GM18519 (cell line): Measurements from ENCODE around the gene PTPRJ.

Experiments
- ATAC-seq: cut with Tn5 transposase; IDR thresholded peaks from one replicate; pipeline ENCODE4 v1.9.1; 2021; ENCODE audit warnings: mild to moderate bottlenecking, moderate library complexity; ENCODE audit not compliant: unreplicated experiment, low FRiP score

PTPRJ gene

DNA sequence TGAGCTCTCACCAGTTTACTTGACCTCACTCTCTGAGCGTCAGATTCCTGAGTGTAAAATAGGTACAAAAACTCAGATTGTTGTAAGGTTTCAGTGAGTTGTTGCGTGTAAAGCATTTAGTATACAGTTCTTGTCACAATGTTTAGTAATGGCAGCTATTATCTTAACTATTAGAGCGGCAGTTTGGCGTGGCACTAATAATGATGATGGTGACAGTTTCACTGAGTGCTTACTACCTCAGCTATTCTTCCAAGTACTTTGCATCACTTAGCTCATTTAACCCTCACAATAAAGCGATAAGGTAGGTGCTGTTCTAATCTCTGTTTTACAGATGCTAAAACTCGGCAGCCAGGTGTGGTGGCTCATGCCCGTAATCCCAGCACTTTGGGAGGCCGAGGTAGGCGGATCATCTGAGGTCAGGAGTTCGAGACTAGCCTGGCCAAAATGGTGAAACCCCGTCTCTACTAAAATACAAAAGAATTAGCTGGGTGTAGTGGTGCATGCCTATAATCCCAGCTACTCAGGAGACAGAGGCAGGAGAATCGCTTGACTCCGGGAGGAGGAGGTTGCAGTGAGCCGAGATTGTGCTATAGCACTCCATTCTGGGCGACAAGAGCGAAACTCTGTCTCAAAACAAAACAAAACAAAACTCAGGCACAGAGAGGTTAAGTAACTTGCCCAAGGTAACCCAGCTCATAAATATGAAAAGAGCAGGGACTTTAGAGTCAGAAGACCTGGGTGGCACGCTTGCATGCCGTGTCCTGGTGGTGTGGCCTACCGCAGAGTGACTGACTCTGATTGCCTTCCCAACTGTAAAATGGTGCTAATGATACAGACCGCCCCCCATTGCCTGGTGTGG, 76.2 kb downstream of the PTPRJ start:
- ATAC-seq: no peak

DNA sequence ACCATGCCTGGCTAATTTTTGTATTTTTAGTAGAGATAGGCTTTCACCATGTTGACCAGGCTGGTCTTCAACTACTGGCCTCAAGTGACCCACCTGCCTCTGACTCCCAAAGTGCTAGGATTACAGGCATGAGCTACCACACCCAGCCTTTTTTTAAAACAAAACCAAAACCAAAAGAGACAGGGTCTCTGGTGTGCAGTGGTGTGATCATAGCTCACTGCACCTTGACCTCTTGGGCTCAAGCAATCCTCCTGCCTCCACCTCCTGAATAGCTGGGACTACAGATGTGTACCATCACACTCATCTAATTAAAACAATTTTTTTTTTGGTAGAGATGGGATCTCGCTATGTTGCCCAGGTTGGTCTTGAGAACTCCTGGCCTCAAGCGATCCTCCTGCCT, 77.7 kb downstream of the PTPRJ start:
- ATAC-seq: no peak

- ATAC-seq: no peak
Measured at GRCh38 chr11:48058788-48059187, 78.4 kb downstream of the PTPRJ start.

- no peak for ATAC-seq
Measured at GRCh38 chr11:48062649-48063048, 82.3 kb downstream of the PTPRJ start.

DNA sequence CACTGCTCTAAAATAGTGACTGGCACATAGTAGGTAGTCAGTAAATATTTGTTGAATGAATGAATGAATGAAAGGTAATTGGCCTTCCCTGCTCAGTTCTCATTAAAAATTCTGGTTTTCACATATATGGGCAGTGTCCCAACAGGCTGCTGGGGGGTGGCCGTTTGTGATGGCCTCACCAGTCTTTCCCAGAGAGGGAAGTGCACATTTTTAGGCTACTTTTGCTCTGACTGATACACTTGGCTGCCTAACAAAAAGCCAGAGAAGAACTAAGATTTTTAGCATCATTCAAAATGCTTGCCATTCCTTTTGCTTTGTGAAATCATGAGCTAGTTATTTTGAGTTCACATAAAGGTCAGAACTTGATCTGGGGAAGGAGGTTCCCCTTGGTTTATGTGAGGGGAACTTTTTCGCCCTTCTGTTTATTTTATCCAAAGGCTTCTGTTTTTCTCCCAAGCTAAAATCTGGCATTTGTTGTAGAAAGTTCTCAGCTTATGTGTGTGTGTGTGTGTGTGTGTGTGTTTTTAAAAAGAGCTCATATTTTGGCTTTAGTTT, 83.1 kb downstream of the PTPRJ start:
- no peak for ATAC-seq

GRCh38 chr11:48064306-48064705, 83.9 kb downstream of the PTPRJ start:
- ATAC-seq: no peak

DNA sequence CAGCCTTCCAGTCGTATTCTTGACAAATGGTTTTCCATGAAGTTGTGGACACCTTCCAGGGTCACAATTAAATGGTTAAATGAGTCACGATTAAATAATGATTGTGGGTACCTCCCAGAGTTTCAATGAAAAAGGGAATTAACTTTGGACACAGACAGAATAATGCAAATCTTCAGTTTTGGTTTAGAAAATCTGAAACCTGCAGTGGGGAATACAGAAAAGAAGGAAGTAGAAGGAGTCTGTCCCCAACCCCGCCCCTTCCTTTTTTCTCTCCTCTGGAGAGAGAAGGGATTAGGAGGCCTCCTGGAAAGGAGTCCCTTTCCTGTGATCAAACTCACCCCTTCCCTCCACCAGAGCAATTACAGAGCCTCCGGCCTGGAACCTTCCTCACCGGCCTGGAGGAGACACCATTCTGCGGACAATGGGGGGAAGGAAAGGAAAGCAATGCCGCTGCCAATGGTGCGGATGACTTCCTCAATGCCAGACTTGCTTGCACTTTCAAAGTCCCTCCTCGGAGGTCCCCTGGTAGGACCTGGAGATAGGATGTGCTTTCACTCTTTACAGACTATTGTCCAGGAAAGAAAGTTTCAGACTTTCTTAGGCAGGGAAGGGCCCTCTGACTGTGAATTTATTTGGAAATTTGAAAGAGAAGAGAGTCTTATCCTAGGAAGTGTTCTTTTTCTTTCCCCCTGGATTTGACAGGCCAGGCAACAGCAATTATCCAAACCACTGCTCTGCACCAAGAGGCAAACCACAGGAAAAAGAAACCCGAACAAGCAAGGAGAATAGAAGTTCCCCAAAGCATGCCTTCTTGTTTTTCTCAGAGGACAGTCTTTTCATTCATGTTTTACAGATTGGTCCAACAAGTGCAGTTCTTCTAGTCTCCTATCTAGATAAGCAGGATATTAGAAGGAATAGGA, 86.8 kb downstream of the PTPRJ start:
- ATAC-seq: no peak

DNA sequence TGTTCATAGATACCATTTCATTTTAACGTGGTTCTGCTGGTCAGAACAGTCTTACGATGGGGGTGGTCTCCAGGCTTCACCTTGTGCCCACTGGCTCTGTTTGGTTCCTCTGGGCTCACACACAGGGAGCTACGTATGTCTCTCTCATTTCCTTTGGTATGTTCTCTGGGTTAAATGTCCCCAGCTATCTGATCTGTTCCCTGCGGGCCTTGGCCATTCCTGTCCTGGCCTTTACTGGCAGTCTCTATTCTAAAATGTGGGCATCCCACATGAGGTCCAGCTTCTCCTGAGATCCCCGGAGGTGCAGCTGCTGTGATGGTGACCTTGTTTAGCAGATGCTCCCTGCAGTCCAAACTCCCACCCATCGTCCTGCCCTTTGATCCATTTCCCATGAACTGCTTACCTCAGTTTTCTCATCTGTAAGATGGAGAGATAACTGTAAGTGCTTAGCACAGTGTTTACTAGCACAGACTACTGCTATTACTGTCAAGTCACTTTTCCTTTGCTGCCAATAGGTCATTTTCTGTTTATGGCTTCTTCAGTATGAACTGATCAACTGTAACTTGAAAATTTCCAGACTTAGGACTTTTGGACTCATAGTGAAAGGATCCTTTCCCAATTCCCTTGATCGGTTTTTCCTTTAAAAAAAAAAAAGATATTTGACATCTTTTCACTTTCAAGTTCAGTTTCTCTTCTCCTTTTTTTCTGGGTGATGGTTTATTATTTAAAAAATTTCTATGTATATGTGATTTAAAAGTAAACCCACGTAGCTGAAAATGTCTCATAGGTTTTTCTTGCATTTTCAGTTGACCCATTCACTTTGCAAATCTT, 92.9 kb downstream of the PTPRJ start:
- no peak for ATAC-seq

GRCh38 chr11:48074425-48075181, 94.2 kb downstream of the PTPRJ start:
- ATAC-seq: no peak

GRCh38 chr11:48075637-48076036, 95.3 kb downstream of the PTPRJ start:
- no peak for ATAC-seq

GRCh38 chr11:48077251-48077650, 96.9 kb downstream of the PTPRJ start:
- ATAC-seq: no peak

GRCh38 chr11:48078689-48079088, 98.3 kb downstream of the PTPRJ start:
- ATAC-seq: no peak

DNA sequence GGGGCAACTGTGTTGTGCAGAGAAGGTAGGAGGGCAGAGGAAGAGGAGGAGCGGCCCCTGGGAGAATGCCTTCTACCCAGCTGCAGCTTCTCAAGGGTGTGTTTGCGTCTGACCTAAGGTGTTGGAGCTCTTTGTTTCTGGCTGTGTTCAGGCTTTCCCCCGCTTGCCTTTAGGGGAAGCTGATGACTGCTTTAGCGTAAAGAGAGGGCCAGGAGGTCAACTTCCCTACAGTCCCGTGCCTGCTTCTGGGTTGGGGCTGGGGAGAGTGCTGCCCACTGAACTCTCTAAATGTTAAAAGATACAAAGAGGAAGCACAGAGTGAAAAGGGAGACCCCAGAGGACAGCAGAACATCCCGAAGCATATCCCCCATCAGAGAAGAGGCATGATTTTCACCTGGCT, 99.2 kb downstream of the PTPRJ start:
- no peak for ATAC-seq

DNA sequence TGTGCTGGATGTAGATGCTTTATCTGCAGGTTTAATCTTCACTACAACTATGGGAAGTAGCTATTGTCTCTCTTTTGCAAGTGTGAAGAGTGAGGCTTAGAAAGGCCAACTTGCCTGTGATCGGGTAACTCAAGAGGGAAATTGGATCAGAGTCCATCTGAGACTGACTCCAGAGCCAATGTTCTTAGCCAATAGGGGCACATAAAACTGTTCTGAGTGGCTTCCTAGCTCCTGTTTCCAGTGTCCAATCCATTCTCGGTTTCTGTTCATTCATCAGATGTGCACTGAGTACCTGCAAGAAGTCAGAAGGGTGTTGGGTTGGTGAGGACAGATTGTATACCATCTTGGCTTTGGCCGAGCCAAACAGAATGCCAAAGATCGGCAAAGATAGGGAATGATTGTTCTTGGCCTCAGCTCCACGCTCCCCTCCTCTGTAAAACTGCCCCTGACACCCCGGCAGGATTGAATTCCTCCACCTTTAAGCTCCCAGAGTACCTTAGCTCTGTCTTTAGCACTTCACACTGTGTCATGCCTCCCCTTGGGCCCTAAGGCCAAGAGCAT, 100.0 kb downstream of the PTPRJ start:
- no peak for ATAC-seq

GRCh38 chr11:48081151-48082010, 101.0 kb downstream of the PTPRJ start:
- no peak for ATAC-seq

DNA sequence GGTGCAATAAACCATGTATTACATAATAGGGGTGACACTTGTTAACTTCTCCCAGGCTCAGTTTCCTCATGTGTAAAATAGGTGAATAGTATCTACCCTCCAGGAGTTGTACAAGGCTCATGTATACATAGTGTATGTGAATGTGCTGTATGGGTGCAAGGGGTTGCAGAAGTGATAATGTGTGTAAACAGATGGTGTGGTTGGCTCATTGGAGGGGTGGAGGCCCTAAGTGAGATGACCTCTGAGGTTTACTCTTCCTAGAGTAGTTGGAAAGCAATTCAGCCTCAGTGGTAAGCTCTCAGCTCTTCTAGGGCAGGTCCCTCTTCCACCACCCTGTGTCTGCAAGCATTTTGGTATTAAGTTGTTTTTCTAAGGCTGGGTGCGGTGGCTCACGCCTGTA, 102.4 kb downstream of the PTPRJ start:
- no peak for ATAC-seq

GRCh38 chr11:48083421-48083820, 103.1 kb downstream of the PTPRJ start:
- no peak for ATAC-seq

- ATAC-seq: no peak
Measured at GRCh38 chr11:48085688-48086087, 105.3 kb downstream of the PTPRJ start.
